ENCODE measurements around the gene SSR2.

- no peak for TF ChIP-seq CTCF (IDR thresholded peaks at IDR 0.05)
- TF ChIP-seq POLR2A (IDR thresholded peaks at IDR 0.05): no peak
These were observed 4.0 kb upstream of the SSR2 start for GRCh38 chr1:156024801-156025200.
